Measurements from ENCODE around the gene SEMA5A. TPM values are rescaled to one million over a fixed set of nuclear protein-coding genes. Genes with fewer than 3 reads are reported as not detected.

The SEMA5A gene
- total RNA-seq, 4 donors from 2014 or later = 2.4 to 129 (median 10.0) TPM

DNA sequence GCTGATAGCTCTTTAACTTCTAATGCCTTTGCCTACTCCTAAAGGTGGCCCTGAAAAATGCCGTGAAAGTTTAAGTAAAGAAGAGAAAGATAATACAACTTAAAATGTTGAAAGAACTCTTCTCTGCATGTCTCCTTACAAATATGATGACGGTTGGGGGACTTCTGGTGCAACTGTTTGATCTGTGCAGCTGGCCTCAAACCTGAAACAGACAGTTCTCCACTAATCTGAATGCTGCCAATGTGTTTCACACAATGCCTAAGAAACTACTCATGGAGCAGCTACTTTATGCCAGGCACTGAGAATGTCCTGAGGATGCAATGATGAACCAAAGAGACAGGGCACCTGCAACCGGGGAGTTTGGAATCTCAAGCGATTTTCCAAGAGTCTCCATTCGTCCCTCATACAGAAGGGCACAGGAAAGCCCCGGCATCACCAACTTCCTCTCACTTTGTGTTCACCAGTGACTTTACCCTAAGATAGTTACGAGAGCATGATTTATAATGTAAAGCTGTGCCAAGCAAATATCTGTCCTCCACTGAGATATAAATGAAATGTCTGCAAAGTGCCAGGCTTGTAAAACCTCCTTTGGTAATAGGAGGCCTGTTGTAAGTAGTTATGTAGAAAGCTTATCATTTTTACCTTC lies 455.4 kb downstream of the SEMA5A start:
- Histone ChIP-seq H3K36me3 (no peaks in the 10 kb centered on the region), H3K4me1 (no peaks in the 10 kb centered on the region), H3K4me3 (no peak overlapping the region), H3K27me3 (no peaks in the 10 kb centered on the region), H3K27ac (no peak overlapping the region), H3K9me3 (no peaks in the 10 kb centered on the region)
- intact Hi-C loops (cut with DNase I; ENCODE audit: low total_unique reads) = no loop called here
- no peak for DNase-seq
- TF ChIP-seq POLR2A (IDR thresholded peaks at IDR 0.05) = no peak
- TF ChIP-seq, protein P1, sequence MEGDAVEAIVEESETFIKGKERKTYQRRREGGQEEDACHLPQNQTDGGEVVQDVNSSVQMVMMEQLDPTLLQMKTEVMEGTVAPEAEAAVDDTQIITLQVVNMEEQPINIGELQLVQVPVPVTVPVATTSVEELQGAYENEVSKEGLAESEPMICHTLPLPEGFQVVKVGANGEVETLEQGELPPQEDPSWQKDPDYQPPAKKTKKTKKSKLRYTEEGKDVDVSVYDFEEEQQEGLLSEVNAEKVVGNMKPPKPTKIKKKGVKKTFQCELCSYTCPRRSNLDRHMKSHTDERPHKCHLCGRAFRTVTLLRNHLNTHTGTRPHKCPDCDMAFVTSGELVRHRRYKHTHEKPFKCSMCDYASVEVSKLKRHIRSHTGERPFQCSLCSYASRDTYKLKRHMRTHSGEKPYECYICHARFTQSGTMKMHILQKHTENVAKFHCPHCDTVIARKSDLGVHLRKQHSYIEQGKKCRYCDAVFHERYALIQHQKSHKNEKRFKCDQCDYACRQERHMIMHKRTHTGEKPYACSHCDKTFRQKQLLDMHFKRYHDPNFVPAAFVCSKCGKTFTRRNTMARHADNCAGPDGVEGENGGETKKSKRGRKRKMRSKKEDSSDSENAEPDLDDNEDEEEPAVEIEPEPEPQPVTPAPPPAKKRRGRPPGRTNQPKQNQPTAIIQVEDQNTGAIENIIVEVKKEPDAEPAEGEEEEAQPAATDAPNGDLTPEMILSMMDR (IDR thresholded peaks at IDR 0.05) = no peak

DNA sequence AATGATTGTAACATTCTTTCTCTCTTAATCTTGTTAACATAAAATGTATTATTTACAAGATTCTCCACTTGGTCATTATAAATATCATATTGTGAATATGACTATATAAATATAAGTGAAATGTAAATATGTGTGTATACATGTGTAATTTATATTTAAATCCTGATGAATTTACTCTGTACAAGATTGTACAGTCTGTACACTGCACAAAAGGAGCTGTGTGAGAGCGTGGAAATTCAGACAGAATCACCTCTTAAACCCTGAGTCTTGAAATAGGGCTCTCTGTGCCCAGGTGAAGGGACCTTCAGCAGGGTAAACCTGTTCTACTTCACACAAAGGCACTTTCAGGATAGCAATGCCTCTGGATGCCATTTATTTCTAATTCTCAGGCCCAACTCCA lies 456.0 kb downstream of the SEMA5A start:
- H3K4me3 ChIP-seq = no peak overlapping the region
- intact Hi-C loops (cut with DNase I; ENCODE audit: low total_unique reads) = no loop called here

DNA sequence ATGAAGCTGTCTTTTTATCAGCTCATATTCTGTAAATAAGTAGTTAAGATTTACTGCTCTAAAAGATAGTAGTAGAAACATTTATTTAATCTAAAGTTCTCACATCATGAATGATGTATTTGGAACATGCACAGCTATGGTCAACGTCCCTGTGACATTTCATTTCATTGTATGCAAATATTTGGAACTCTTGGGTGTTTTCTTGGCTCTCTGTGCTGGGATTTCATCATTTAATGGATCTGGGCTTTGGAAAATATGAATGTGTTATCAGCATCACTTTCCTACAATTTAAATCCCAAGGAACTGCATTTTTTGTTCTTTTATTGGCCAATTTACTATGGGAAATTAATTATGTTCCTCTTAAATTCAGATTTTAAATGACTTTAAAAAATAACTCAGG lies 462.9 kb downstream of the SEMA5A start:
- no peak for TF ChIP-seq POLR2A (IDR thresholded peaks at IDR 0.05)
- TF ChIP-seq, protein P1 (IDR thresholded peaks at IDR 0.05) = no peak
- no peaks in the 10 kb centered on the region for H3K27me3 ChIP-seq
- no peaks in the 10 kb centered on the region for H3K9me3 ChIP-seq
- H3K27ac ChIP-seq = no peak overlapping the region
- no peaks in the 10 kb centered on the region for H3K4me1 ChIP-seq
- no peaks in the 10 kb centered on the region for H3K36me3 ChIP-seq
- no peak for DNase-seq
- no peak overlapping the region for H3K4me3 ChIP-seq
- intact Hi-C loops (cut with DNase I; ENCODE audit: low total_unique reads) = no loop called here

More for the DNA sequence above, 456.0 kb downstream of the SEMA5A start:
- Histone ChIP-seq H3K36me3 (no peaks in the 10 kb centered on the region), H3K4me1 (no peaks in the 10 kb centered on the region), H3K27ac (no peak overlapping the region), H3K27me3 (no peaks in the 10 kb centered on the region), H3K9me3 (no peaks in the 10 kb centered on the region)
- DNase-seq = no peak
- TF ChIP-seq POLR2A (IDR thresholded peaks at IDR 0.05) = no peak
- TF ChIP-seq, protein P1 (IDR thresholded peaks at IDR 0.05) = no peak

DNA sequence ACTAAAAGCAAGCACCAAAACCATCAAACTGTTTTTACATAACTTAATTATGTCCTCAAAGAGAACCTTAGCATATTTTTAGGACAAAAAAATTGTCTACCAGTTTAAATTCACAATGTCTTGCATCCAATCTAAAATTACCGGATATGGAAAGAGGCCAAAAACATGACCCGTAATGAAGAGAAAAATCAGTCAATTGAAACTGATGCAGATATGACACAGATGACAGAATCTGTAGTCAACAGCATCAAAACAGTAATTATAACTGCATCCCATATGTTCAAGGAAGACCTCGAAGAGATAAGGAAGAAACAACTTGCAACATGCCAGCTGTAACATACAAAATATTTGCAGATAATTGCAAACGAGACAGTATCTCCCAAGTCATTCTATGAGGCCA lies 473.2 kb downstream of the SEMA5A start:
- H3K27ac ChIP-seq = no peak overlapping the region
- DNase-seq = no peak
- H3K9me3 ChIP-seq = no peaks in the 10 kb centered on the region
- H3K36me3 ChIP-seq = no peaks in the 10 kb centered on the region
- intact Hi-C loops (cut with DNase I; ENCODE audit: low total_unique reads) = no loop called here
- no peaks in the 10 kb centered on the region for H3K4me1 ChIP-seq
- no peaks in the 10 kb centered on the region for H3K27me3 ChIP-seq
- H3K4me3 ChIP-seq = no peak overlapping the region
- TF ChIP-seq POLR2A (IDR thresholded peaks at IDR 0.05) = no peak
- TF ChIP-seq, protein P1 (IDR thresholded peaks at IDR 0.05) = no peak

DNA sequence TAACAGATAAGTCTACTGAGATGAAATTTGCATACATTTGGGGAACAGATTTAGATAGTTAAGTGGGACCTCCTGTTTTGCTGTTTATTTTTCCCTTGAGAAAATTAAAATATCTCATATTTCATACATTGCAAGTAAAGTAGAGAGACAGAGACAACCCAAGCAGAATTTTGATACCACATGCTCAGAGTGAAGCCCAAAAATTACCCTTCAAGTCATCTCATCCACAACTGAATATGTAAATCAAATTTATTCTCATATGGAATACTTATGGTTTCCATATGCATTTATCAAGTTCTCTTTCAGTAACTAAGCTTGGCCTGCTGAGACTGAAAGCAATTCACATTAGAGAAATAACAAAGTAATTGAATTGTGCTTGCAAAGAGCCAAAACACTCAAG lies 474.4 kb downstream of the SEMA5A start:
- Histone ChIP-seq H3K27ac (no peak overlapping the region), H3K4me3 (no peak overlapping the region), H3K27me3 (no peaks in the 10 kb centered on the region), H3K36me3 (no peaks in the 10 kb centered on the region), H3K4me1 (no peaks in the 10 kb centered on the region), H3K9me3 (no peaks in the 10 kb centered on the region)
- no peak for DNase-seq
- no peak for TF ChIP-seq POLR2A (IDR thresholded peaks at IDR 0.05)
- TF ChIP-seq, protein P1 (IDR thresholded peaks at IDR 0.05) = no peak
- intact Hi-C loops (cut with DNase I; ENCODE audit: low total_unique reads) = no loop called here

Data from uterus (tissue), 4 donors.